Mesendoderm (in vitro differentiated cells): ENCODE results near the gene MDFIC.

Experiments
- DNase-seq: peaks from one replicate; pipeline ENCODE4 v3.0.0; 2013
- H2AK5ac ChIP-seq: 2 replicates; pipeline ENCODE4 v1.6.1; 2013; ENCODE audit warnings: low read length, inconsistent platforms
- H2BK120ac ChIP-seq: 2 replicates; pipeline ENCODE4 v1.6.1; 2013; ENCODE audit warnings: low read depth, mild to moderate bottlenecking, low read length, moderate library complexity, mixed read lengths
- H2BK15ac ChIP-seq: replicated peaks from 2 replicates; pipeline ENCODE4 v1.6.1; 2013; ENCODE audit warnings: low read depth, mild to moderate bottlenecking, moderate library complexity
- H2BK5ac ChIP-seq: 2 replicates; pipeline ENCODE4 v1.6.1; 2013; ENCODE audit warnings: low read length, inconsistent platforms
- H3K18ac ChIP-seq: 2 replicates; pipeline ENCODE4 v1.6.1; 2013; ENCODE audit warnings: mild to moderate bottlenecking, low read length, mixed read lengths
- H3K23ac ChIP-seq: one replicate; pipeline ENCODE4 v1.6.1; 2013; ENCODE audit warnings: low read length
- H3K27ac ChIP-seq: 2 replicates; pipeline ENCODE4 v1.5.1; 2013; ENCODE audit warnings: low read depth, mild to moderate bottlenecking, inconsistent platforms, low read length, moderate library complexity
- H3K27me3 ChIP-seq: 2 replicates; pipeline ENCODE4 v1.6.1; 2013; ENCODE audit warnings: low read length, control low read depth, mild to moderate bottlenecking, inconsistent platforms; ENCODE audit not compliant: insufficient read depth, poor library complexity
- H3K36me3 ChIP-seq: 2 replicates; pipeline ENCODE4 v1.6.1; 2013; ENCODE audit warnings: low read length, inconsistent platforms; ENCODE audit not compliant: control insufficient read depth, insufficient read depth
- H3K4ac ChIP-seq: one replicate; pipeline ENCODE4 v1.6.1; 2013; ENCODE audit warnings: low read depth, mild to moderate bottlenecking, low read length, moderate library complexity
- H3K4me1 ChIP-seq: 2 replicates; pipeline ENCODE4 v1.6.1; 2013; ENCODE audit warnings: low read depth, low read length, inconsistent platforms; ENCODE audit not compliant: control insufficient read depth
- H3K4me2 ChIP-seq: 2 replicates; pipeline ENCODE4 v1.6.1; 2013; ENCODE audit warnings: low read length
- H3K4me3 ChIP-seq: 2 replicates; pipeline ENCODE4 v1.5.1; 2013; ENCODE audit warnings: mild to moderate bottlenecking, low read length
- H3K56ac ChIP-seq: one replicate; pipeline ENCODE4 v1.6.1; 2013; ENCODE audit warnings: low read length
- H3K79me1 ChIP-seq: 2 replicates; pipeline ENCODE4 v1.6.1; 2013; ENCODE audit warnings: low read length, inconsistent platforms
- H3K79me2 ChIP-seq: 2 replicates; pipeline ENCODE4 v1.6.1; 2013; ENCODE audit warnings: mild to moderate bottlenecking, low read length; ENCODE audit not compliant: control insufficient read depth, insufficient read depth
- H3K9ac ChIP-seq: 2 replicates; pipeline ENCODE4 v1.6.1; 2013; ENCODE audit warnings: low read length, inconsistent platforms
- H4K5ac ChIP-seq: one replicate; pipeline ENCODE4 v1.6.1; 2013; ENCODE audit warnings: low read length
- H4K8ac ChIP-seq: one replicate; pipeline ENCODE4 v1.6.1; 2013; ENCODE audit warnings: low read depth, mild to moderate bottlenecking, control low read depth, low read length, moderate library complexity
- WGBS: extraction: QIAGEN DNeasy Blood & Tissue Kit; methylation state at CpG from one replicate; pipeline ENCODE4 v1.1.7; 2013; ENCODE audit warnings: low lambda C conversion rate, missing lambda C conversion rate; ENCODE audit not compliant: insufficient coverage; ENCODE audit errors: extremely low coverage; 5-methylcytosine and 5-hydroxymethylcytosine counted together

Gene MDFIC

GRCh38 chr7:114939484-114940097, 17.7 kb downstream of the MDFIC start:
- DNase-seq, result no peak
- no CpG with 5 or more reads among the region's 3 CpGs for WGBS
- H3K36me3 ChIP-seq, result no peaks in the 10 kb centered on the region
- H3K4ac ChIP-seq, result no peak overlapping the region
- H3K9ac ChIP-seq, result no peak overlapping the region
- no peaks in the 10 kb centered on the region for H3K27me3 ChIP-seq
- H3K4me1 ChIP-seq, result no peaks in the 10 kb centered on the region
- no peak overlapping the region for H2AK5ac ChIP-seq
- no peak overlapping the region for H3K23ac ChIP-seq
- no peak overlapping the region for H2BK15ac ChIP-seq
- no peak overlapping the region for H3K27ac ChIP-seq
- no peak overlapping the region for H4K8ac ChIP-seq
- H3K56ac ChIP-seq, result no peak overlapping the region
- no peak overlapping the region for H2BK120ac ChIP-seq
- H4K5ac ChIP-seq, result no peak overlapping the region
- H3K79me2 ChIP-seq, result peaks cover 4% of the 10 kb centered on the region
- H3K4me2 ChIP-seq, result no peak overlapping the region
- H3K18ac ChIP-seq, result no peak overlapping the region
- H3K79me1 ChIP-seq, result peaks cover 1% of the 10 kb centered on the region
- no peak overlapping the region for H2BK5ac ChIP-seq
- no peak overlapping the region for H3K4me3 ChIP-seq

DNA sequence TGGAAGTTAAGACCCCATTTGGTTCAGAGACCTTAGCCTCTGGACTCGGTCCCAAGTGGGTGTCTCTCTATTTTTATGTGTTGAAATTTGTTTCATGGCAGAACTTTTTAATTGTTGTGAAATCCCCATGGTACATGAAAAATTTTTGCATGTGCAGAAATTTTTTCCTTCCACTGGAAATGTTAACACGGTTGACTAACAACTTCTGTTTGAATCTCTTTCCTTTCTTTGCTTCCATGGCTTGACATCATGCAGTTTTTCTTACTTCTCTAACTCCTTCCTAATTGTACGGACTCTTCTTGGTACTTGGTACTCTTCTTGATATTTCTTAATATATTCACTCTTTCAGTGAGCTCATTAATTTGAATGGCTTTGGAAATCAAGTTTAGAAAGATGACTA, 18.3 kb downstream of the MDFIC start:
- H3K56ac ChIP-seq, result no peak overlapping the region
- no peaks in the 10 kb centered on the region for H3K36me3 ChIP-seq
- H3K4me1 ChIP-seq, result peaks cover 4% of the 10 kb centered on the region
- no peak overlapping the region for H3K9ac ChIP-seq
- H4K5ac ChIP-seq, result no peak overlapping the region
- no peak overlapping the region for H2AK5ac ChIP-seq
- no peak overlapping the region for H2BK5ac ChIP-seq
- H2BK120ac ChIP-seq, result no peak overlapping the region
- H2BK15ac ChIP-seq, result no peak overlapping the region
- peaks cover 4% of the 10 kb centered on the region for H3K79me2 ChIP-seq
- H3K79me1 ChIP-seq, result peaks cover 1% of the 10 kb centered on the region
- no peak overlapping the region for H3K4ac ChIP-seq
- no peak overlapping the region for H3K23ac ChIP-seq
- no peak overlapping the region for H4K8ac ChIP-seq
- no CpG with 5 or more reads among the region's 3 CpGs for WGBS
- no peak overlapping the region for H3K27ac ChIP-seq
- no peak for DNase-seq
- no peak overlapping the region for H3K18ac ChIP-seq
- H3K4me3 ChIP-seq, result no peak overlapping the region
- H3K27me3 ChIP-seq, result no peaks in the 10 kb centered on the region
- no peak overlapping the region for H3K4me2 ChIP-seq

- Histone ChIP-seq H3K23ac (no peak overlapping the region), H3K9ac (no peak overlapping the region), H4K8ac (no peak overlapping the region), H3K79me1 (peaks cover 1% of the 10 kb centered on the region), H3K4me1 (peaks cover 4% of the 10 kb centered on the region), H3K79me2 (peaks cover 2% of the 10 kb centered on the region), H3K4me3 (no peak overlapping the region), H3K4ac (no peak overlapping the region), H2BK120ac (no peak overlapping the region), H2BK5ac (no peak overlapping the region), H2BK15ac (no peak overlapping the region), H4K5ac (no peak overlapping the region), H3K36me3 (no peaks in the 10 kb centered on the region), H3K27ac (no peak overlapping the region), H3K18ac (no peak overlapping the region), H3K27me3 (no peaks in the 10 kb centered on the region), H2AK5ac (no peak overlapping the region), H3K4me2 (no peak overlapping the region), H3K56ac (no peak overlapping the region)
- no peak for DNase-seq
- no CpG with 5 or more reads among the region's 5 CpGs for WGBS
Observed at GRCh38 chr7:114941692-114942091, 19.8 kb downstream of the MDFIC start.

DNA sequence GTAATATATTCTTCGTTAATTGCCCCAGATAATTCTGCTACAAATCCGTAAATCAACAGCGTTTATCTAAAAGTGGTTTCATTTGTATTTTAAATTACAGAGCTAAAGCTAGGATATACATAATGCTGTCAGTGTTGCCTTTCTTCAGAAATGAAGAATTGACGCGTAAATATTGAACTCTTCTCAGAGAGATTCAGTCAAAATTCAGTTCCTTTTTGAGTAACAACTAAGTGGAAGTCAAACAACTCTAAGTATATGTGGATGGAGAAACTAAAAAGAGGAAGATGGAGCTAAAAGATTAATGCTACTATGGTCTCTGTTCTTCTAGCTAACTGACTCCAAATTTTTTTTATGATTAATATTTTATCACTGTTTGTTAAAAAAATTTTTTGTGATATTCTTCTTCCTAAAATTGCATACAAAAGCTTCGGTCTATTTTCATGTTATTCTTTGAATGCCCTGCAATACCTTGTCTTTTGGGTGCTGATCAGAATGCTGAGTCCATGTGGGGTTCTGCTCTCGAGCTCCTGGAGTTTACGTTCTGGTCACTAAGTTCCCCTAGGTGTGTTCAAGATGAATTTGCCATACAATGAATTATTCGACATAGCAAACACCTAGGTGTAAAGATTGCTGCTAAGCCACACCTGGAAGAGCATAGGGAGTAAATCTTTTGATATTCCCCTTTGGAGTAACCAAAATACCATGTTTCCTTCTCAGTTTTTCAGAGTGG, 20.7 kb downstream of the MDFIC start:
- Histone ChIP-seq H3K4me3 (no peak overlapping the region), H3K79me2 (peaks cover 2% of the 10 kb centered on the region), H2BK120ac (no peak overlapping the region), H4K8ac (no peak overlapping the region), H3K4me1 (peaks cover 4% of the 10 kb centered on the region), H3K9ac (no peak overlapping the region), H2BK5ac (no peak overlapping the region), H3K79me1 (peaks cover 1% of the 10 kb centered on the region), H4K5ac (no peak overlapping the region), H3K18ac (no peak overlapping the region), H3K27ac (no peak overlapping the region), H3K27me3 (no peaks in the 10 kb centered on the region), H3K4me2 (no peak overlapping the region), H3K23ac (no peak overlapping the region), H3K36me3 (no peaks in the 10 kb centered on the region), H3K4ac (no peak overlapping the region), H2BK15ac (no peak overlapping the region), H2AK5ac (no peak overlapping the region), H3K56ac (no peak overlapping the region)
- no peak for DNase-seq
- no CpG with 5 or more reads among the region's 9 CpGs for WGBS

DNA sequence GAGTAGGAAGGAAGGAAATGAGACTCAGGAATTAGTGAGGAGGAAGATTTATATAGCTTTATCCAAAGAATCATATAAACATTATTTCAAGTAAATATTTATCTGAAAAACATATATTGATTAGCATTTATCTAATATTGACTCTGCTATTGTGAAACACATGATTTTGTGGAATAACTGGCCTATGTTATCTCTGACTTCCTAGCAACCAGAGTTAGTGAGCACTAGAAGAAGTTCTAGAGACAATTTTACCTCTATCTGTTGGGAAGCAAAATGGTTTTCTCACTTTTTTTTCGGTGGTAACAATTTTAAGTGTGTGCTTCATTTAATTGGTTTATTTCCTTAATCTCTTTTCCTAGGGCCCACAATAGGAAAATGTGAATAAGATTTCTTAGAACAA, 21.6 kb downstream of the MDFIC start:
- peaks cover 2% of the 10 kb centered on the region for H3K79me2 ChIP-seq
- peaks cover 1% of the 10 kb centered on the region for H3K79me1 ChIP-seq
- no peaks in the 10 kb centered on the region for H3K36me3 ChIP-seq
- H3K27ac ChIP-seq, result no peak overlapping the region
- H2BK120ac ChIP-seq, result no peak overlapping the region
- no peak overlapping the region for H2AK5ac ChIP-seq
- no CpG with 5 or more reads among the region's 1 CpG for WGBS
- no peak overlapping the region for H3K56ac ChIP-seq
- H3K4ac ChIP-seq, result no peak overlapping the region
- no peak overlapping the region for H2BK5ac ChIP-seq
- DNase-seq, result no peak
- H3K4me3 ChIP-seq, result no peak overlapping the region
- no peak overlapping the region for H3K4me2 ChIP-seq
- H2BK15ac ChIP-seq, result no peak overlapping the region
- no peak overlapping the region for H4K8ac ChIP-seq
- H3K4me1 ChIP-seq, result peaks cover 4% of the 10 kb centered on the region
- no peak overlapping the region for H3K23ac ChIP-seq
- no peak overlapping the region for H4K5ac ChIP-seq
- H3K18ac ChIP-seq, result no peak overlapping the region
- no peaks in the 10 kb centered on the region for H3K27me3 ChIP-seq
- H3K9ac ChIP-seq, result no peak overlapping the region
